CD14-positive monocyte (primary cell): ENCODE results near the gene LYRM4. TPM values are rescaled to one million over a fixed set of nuclear protein-coding genes. Genes with fewer than 3 reads are reported as not detected.
"Not testable (repeated sequence)": the region's sequence is repeated elsewhere in the genome, so short reads cannot be mapped to it uniquely, and the experiment has no call there.

Source experiments
- DNase-seq, 3 donors: peaks; one replicate each; pipeline ENCODE4 v3.0.0-alpha.2; 2011 to 2022
- H2AFZ ChIP-seq: 2 replicates; pipeline ENCODE4 v1.6.0; 2012; ENCODE audit warnings: mild to moderate bottlenecking, low read depth, low read length, inconsistent platforms; ENCODE audit not compliant: insufficient read depth, poor library complexity, severe bottlenecking
- H3K27ac ChIP-seq, 2 donors: 1 replicate in 1 of 2; 2 replicates in 1 of 2; pipeline ENCODE4 v1.5.1; 2012 to 2013; ENCODE audit warnings: low read length in 2 of 2, control low read depth in 1 of 2, inconsistent platforms in 1 of 2, low read depth in 1 of 2, mild to moderate bottlenecking in 1 of 2
- H3K27me3 ChIP-seq, 2 donors: one replicate each; pipeline versions ENCODE4 v1.6.0 to v1.6.1; 2011 to 2013; ENCODE audit warnings: low read length in 2 of 2; ENCODE audit not compliant: control insufficient read depth in 2 of 2, insufficient read depth in 2 of 2
- H3K36me3 ChIP-seq, 2 donors: replicated peaks in 1 of 2; 1 replicate in 1 of 2; 2 replicates in 1 of 2; pipeline versions ENCODE4 v1.5.1 to v1.6.1; 2012 to 2013; ENCODE audit warnings: low read length in 2 of 2, control low read depth in 1 of 2, inconsistent platforms in 1 of 2, mild to moderate bottlenecking in 1 of 2; ENCODE audit not compliant: insufficient read depth in 2 of 2, control insufficient read depth in 1 of 2
- H3K4me1 ChIP-seq, 2 donors: 1 replicate in 1 of 2; 2 replicates in 1 of 2; pipeline versions ENCODE4 v1.5.1 to v1.6.1; 2012 to 2013; ENCODE audit warnings: low read length in 2 of 2, control low read depth in 1 of 2, inconsistent platforms in 1 of 2, mild to moderate bottlenecking in 1 of 2, moderate library complexity in 1 of 2; ENCODE audit not compliant: insufficient read depth in 2 of 2, control insufficient read depth in 1 of 2
- H3K4me2 ChIP-seq: replicated peaks from 2 replicates; pipeline ENCODE3; 2012; ENCODE audit warnings: low read length, moderate library complexity, mild to moderate bottlenecking; ENCODE audit not compliant: poor library complexity, severe bottlenecking; ENCODE audit errors: extremely low read depth
- H3K4me3 ChIP-seq, 3 experiments: fragments of 200-600 bp in 1 of 3; sonication (generic) in 1 of 3; replicated peaks in 1 of 3; 1 replicate in 2 of 3; 2 replicates in 1 of 3; pipeline ENCODE4 v1.5.1; 2011 to 2013; ENCODE audit warnings: low read length in 3 of 3, mild to moderate bottlenecking in 3 of 3, control low read depth in 2 of 3, low read depth in 2 of 3, inconsistent platforms in 1 of 3, moderate library complexity in 1 of 3
- H3K79me2 ChIP-seq: 2 replicates; pipeline ENCODE4 v1.6.0; 2012; ENCODE audit warnings: mild to moderate bottlenecking, control low read depth, inconsistent platforms, low read length, moderate library complexity; ENCODE audit not compliant: insufficient read depth
- H3K9ac ChIP-seq: 2 replicates; pipeline ENCODE4 v1.6.0; 2017; ENCODE audit warnings: low read length, mild to moderate bottlenecking; ENCODE audit not compliant: insufficient read depth, poor library complexity, severe bottlenecking
- H3K9me3 ChIP-seq, 2 donors: replicated peaks in 1 of 2; 1 replicate in 1 of 2; 2 replicates in 1 of 2; pipeline versions ENCODE4 v1.5.1 to v1.6.1; 2012 to 2013; ENCODE audit warnings: low read length in 2 of 2, control low read depth in 1 of 2; ENCODE audit not compliant: control insufficient read depth in 1 of 2, insufficient read depth in 1 of 2
- H4K20me1 ChIP-seq: 2 replicates; pipeline ENCODE4 v1.6.0; 2012; ENCODE audit warnings: mild to moderate bottlenecking, low read length, control low read depth, moderate library complexity; ENCODE audit not compliant: insufficient read depth
- H3K27ac Mint-ChIP-seq, 7 donors: one replicate each; pipeline ENCODE4 v1.8.0; 2020; ENCODE audit warnings: mild to moderate bottlenecking in 7 of 7, mixed read lengths in 7 of 7, moderate library complexity in 6 of 7, inconsistent platforms in 2 of 7
- H3K27me3 Mint-ChIP-seq, 3 donors: one replicate each; pipeline ENCODE4 v1.8.0; 2021 to 2022; ENCODE audit warnings: low read depth in 3 of 3, mild to moderate bottlenecking in 3 of 3, mixed read lengths in 3 of 3, moderate library complexity in 3 of 3, inconsistent platforms in 1 of 3
- H3K36me3 Mint-ChIP-seq, 2 donors: one replicate each; pipeline ENCODE4 v1.8.0; 2020; ENCODE audit warnings: mixed read lengths in 2 of 2, inconsistent platforms in 1 of 2, mild to moderate bottlenecking in 1 of 2
- H3K4me1 Mint-ChIP-seq: one replicate; pipeline ENCODE4 v1.8.0; 2020; ENCODE audit warnings: mild to moderate bottlenecking, mixed read lengths
- H3K4me3 Mint-ChIP-seq, 2 donors: one replicate each; pipeline ENCODE4 v1.8.0; 2020; ENCODE audit warnings: mild to moderate bottlenecking in 2 of 2, mixed read lengths in 2 of 2, moderate library complexity in 1 of 2
- H3K9me3 Mint-ChIP-seq, 7 donors: one replicate each; pipeline ENCODE4 v1.8.0; 2020 to 2022; ENCODE audit warnings: mixed read lengths in 7 of 7, mild to moderate bottlenecking in 6 of 7, moderate library complexity in 6 of 7, inconsistent platforms in 2 of 7
- WGBS: methylation state at CpG from one replicate; pipeline ENCODE4 v1.1.5; 2013; ENCODE audit warnings: missing lambda C conversion rate; ENCODE audit not compliant: insufficient coverage; 5-methylcytosine and 5-hydroxymethylcytosine counted together
- intact Hi-C, 2 donors: fragments of 100-400 bp; cut with micrococcal nuclease; formaldehyde crosslinking; loops; one replicate each; pipeline versions ENCODE4 v1.15.0 to v1.15.1; 2023
- polyA plus RNA-seq, 3 donors: library from polyadenylated mRNA; depleted of rRNA in 1 of 3; unstranded in 2 of 3; stranded (reverse) in 1 of 3; fragments of 300-500 nt in 2 of 3; fragments of >200 nt in 1 of 3; fragmentation: Illumina TruSeq in 2 of 3; gene quantifications; 1 replicate in 2 of 3; 2 replicates in 1 of 3; pipeline ENCODE4 v1.2.3, GENCODE V29; 2012 to 2021
- TF ChIP-seq, protein P1 (sequence below): fragments of 200-600 bp; IDR thresholded peaks from one replicate; pipeline ENCODE4 v1.8.0; 2022; ENCODE audit warnings: antibody characterized with exemption, mild to moderate bottlenecking

LYRM4 gene
- polyA plus RNA-seq, 3 donors, result 13.7 to 19.6 (median 18.1) TPM

GRCh38 chr6:5121479-5121878, 139.3 kb downstream of the LYRM4 start:
- Mint-ChIP-seq H3K4me3 (no peak overlapping the region), H3K4me1 (peaks cover 29% of the 10 kb centered on the region), H3K9me3 (peaks cover 0 to 11% (median 6%) of the 10 kb centered on the region in 7 donors), H3K36me3 (peaks cover 0 to 2% of the 10 kb centered on the region in 2 donors), H3K27me3 (peaks cover 0 to 4% (median 0%) of the 10 kb centered on the region in 3 donors), H3K27ac (no peak overlapping the region)
- H3K4me2 ChIP-seq, result no peak overlapping the region
- TF ChIP-seq, protein P1, sequence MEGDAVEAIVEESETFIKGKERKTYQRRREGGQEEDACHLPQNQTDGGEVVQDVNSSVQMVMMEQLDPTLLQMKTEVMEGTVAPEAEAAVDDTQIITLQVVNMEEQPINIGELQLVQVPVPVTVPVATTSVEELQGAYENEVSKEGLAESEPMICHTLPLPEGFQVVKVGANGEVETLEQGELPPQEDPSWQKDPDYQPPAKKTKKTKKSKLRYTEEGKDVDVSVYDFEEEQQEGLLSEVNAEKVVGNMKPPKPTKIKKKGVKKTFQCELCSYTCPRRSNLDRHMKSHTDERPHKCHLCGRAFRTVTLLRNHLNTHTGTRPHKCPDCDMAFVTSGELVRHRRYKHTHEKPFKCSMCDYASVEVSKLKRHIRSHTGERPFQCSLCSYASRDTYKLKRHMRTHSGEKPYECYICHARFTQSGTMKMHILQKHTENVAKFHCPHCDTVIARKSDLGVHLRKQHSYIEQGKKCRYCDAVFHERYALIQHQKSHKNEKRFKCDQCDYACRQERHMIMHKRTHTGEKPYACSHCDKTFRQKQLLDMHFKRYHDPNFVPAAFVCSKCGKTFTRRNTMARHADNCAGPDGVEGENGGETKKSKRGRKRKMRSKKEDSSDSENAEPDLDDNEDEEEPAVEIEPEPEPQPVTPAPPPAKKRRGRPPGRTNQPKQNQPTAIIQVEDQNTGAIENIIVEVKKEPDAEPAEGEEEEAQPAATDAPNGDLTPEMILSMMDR, result no peak
- no peaks in the 10 kb centered on the region for H3K27me3 ChIP-seq
- no peaks in the 10 kb centered on the region for H4K20me1 ChIP-seq
- 54% methylated on average over 5 of the region's 6 CpGs for WGBS
- DNase-seq, result no peak
- no peak overlapping the region for H2AFZ ChIP-seq
- no peaks in the 10 kb centered on the region for H3K4me1 ChIP-seq
- no peak overlapping the region for H3K27ac ChIP-seq
- H3K9me3 ChIP-seq, result peaks cover 0 to 2% of the 10 kb centered on the region in 2 donors
- no peaks in the 10 kb centered on the region for H3K79me2 ChIP-seq
- no peak overlapping the region for H3K9ac ChIP-seq
- no peaks in the 10 kb centered on the region for H3K36me3 ChIP-seq
- intact Hi-C loops, result no loop called here
- H3K4me3 ChIP-seq, result no peak overlapping the region

DNA sequence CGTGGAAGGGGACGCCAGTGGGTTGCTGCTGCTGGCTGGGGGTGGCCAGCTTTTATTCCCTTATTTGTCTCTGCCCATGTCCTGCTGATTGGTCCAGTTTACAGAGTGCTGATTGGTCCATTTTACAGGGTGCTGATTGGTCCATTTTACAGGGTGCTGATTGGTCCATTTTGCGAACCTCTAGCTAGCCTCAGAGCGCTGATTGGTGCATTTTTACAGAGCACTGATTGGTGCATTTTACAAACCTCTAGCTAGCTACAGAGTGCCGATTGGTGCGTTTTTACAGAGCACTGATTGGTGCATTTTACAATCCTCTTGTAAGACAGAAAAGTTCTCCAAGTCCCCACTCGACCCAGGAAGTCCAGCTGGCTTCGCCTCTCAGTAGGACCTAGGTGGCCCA, 140.2 kb downstream of the LYRM4 start:
- not testable (repeated sequence) for H3K79me2 ChIP-seq, H3K27ac Mint-ChIP-seq

More for the DNA sequence above, 140.2 kb downstream of the LYRM4 start:
- H3K9me3 ChIP-seq, H3K27me3 Mint-ChIP-seq, H2AFZ ChIP-seq, H3K4me2 ChIP-seq, H3K27me3 ChIP-seq, H3K4me1 ChIP-seq, H3K36me3 ChIP-seq, H3K36me3 Mint-ChIP-seq, H3K9ac ChIP-seq, intact Hi-C loops, DNase-seq, H3K27ac ChIP-seq, H3K4me3 ChIP-seq, H3K4me3 Mint-ChIP-seq, H4K20me1 ChIP-seq: not testable (repeated sequence)
- H3K4me1 Mint-ChIP-seq, result peaks cover 29% of the 10 kb centered on the region
- 100% methylated on average over 6 of the region's 8 CpGs for WGBS
- H3K9me3 Mint-ChIP-seq, result peaks cover 0 to 11% (median 6%) of the 10 kb centered on the region in 7 donors
